Hepatocyte (in vitro differentiated cells): ENCODE results near the gene TFEB. TPM values are rescaled to one million over a fixed set of nuclear protein-coding genes. Genes with fewer than 3 reads are reported as not detected.

Experiments
- DNase-seq: peaks from one replicate; pipeline ENCODE4 v3.0.0-alpha.2; 2016; ENCODE audit warnings: low spot score
- H2AFZ ChIP-seq: fragments of 200-600 bp; sonication (generic); 2 replicates; pipeline ENCODE4 v1.6.0; 2016; ENCODE audit warnings: antibody characterized with exemption, mild to moderate bottlenecking
- H3K27ac ChIP-seq: fragments of 200-600 bp; sonication (generic); 2 replicates; pipeline ENCODE4 v1.5.1; 2016; ENCODE audit warnings: mild to moderate bottlenecking
- H3K27me3 ChIP-seq: fragments of 200-600 bp; sonication (generic); 2 replicates; pipeline ENCODE4 v1.6.1; 2016
- H3K36me3 ChIP-seq: fragments of 200-600 bp; sonication (generic); replicated peaks from 2 replicates; pipeline ENCODE4 v1.5.1; 2016; ENCODE audit warnings: low read depth; ENCODE audit not compliant: insufficient read depth
- H3K4me1 ChIP-seq: fragments of 200-600 bp; sonication (generic); 2 replicates; pipeline ENCODE4 v1.5.1; 2016; ENCODE audit warnings: mild to moderate bottlenecking, moderate library complexity; ENCODE audit not compliant: insufficient read depth
- H3K4me2 ChIP-seq: fragments of 200-600 bp; sonication (generic); 2 replicates; pipeline ENCODE4 v1.6.0; 2016
- H3K4me3 ChIP-seq: fragments of 200-600 bp; sonication (generic); 2 replicates; pipeline ENCODE4 v1.5.1; 2016; ENCODE audit warnings: mild to moderate bottlenecking
- H3K79me2 ChIP-seq: fragments of 200-600 bp; sonication (generic); 2 replicates; pipeline ENCODE4 v1.6.0; 2017; ENCODE audit warnings: mild to moderate bottlenecking
- H3K9me2 ChIP-seq: fragments of 200-600 bp; sonication (generic); replicated peaks from 2 replicates; pipeline ENCODE4 v1.6.0; 2017; ENCODE audit warnings: mild to moderate bottlenecking; ENCODE audit not compliant: insufficient read depth
- H3K9me3 ChIP-seq: fragments of 200-600 bp; sonication (generic); 2 replicates; pipeline ENCODE4 v1.5.1; 2016; ENCODE audit warnings: low read depth, mild to moderate bottlenecking
- H4K20me1 ChIP-seq: fragments of 200-600 bp; sonication (generic); 2 replicates; pipeline ENCODE4 v1.6.0; 2016; ENCODE audit warnings: mild to moderate bottlenecking; ENCODE audit not compliant: insufficient read depth, poor library complexity, severe bottlenecking
- CTCF ChIP-seq: fragments of 200-600 bp; sonication (generic); IDR thresholded peaks from 2 replicates; pipeline ENCODE4 v1.5.1; 2016; ENCODE audit warnings: antibody characterized with exemption, mild to moderate bottlenecking; ENCODE audit not compliant: poor library complexity
- EZH2 ChIP-seq: fragments of 200-600 bp; sonication (generic); IDR thresholded peaks from 2 replicates; pipeline ENCODE4 v1.6.1; 2016; ENCODE audit warnings: antibody characterized with exemption, mild to moderate bottlenecking, borderline replicate concordance
- EZH2phosphoT487 ChIP-seq: fragments of 200-600 bp; sonication (generic); IDR thresholded peaks from one replicate; pipeline ENCODE4 v1.6.1; 2018; ENCODE audit warnings: antibody characterized with exemption, mild to moderate bottlenecking, low read depth, moderate library complexity; ENCODE audit not compliant: unreplicated experiment, severe bottlenecking
- WGBS: methylation state at CpG from one replicate; pipeline ENCODE4 v1.1.6; 2016; ENCODE audit warnings: low lambda C conversion rate; ENCODE audit errors: missing lambda C conversion rate; 5-methylcytosine and 5-hydroxymethylcytosine counted together
- polyA plus RNA-seq: library from polyadenylated mRNA; unstranded; fragments of >200 nt; fragmentation: Nextera tagmentation; extraction: Ambion mirVana; gene quantifications from 2 replicates; pipeline ENCODE4 v1.2.1, GENCODE V29; 2016
- total RNA-seq: library from RNA; depleted of rRNA; stranded (reverse); fragments of >200 nt; gene quantifications from 2 replicates; pipeline ENCODE4 v1.2.3, GENCODE V29; 2014

Gene TFEB
- total and polyA plus RNA-seq, 2 experiments from 2014 or later, result 14.2 to 32.7 TPM

- Histone ChIP-seq H3K4me2 (no peak overlapping the region), H3K27me3 (no peaks in the 10 kb centered on the region), H3K36me3 (no peaks in the 10 kb centered on the region), H3K9me2 (no peaks in the 10 kb centered on the region), H3K27ac (no peak overlapping the region), H3K4me1 (peaks cover 8% of the 10 kb centered on the region), H3K9me3 (no peaks in the 10 kb centered on the region), H2AFZ (no peak overlapping the region), H3K4me3 (no peak overlapping the region), H3K79me2 (peaks cover 11% of the 10 kb centered on the region), H4K20me1 (no peaks in the 10 kb centered on the region)
- WGBS, result 94% methylated on average over 3 of the region's 3 CpGs
- no peak for DNase-seq
- TF ChIP-seq EZH2phosphoT487 (no peak), CTCF (no peak)
These were observed 39.4 kb upstream of the TFEB start for GRCh38 chr6:41774841-41775240.

GRCh38 chr6:41771058-41771983 is 35.9 kb upstream of the TFEB start:
- H3K9me3 ChIP-seq, result no peaks in the 10 kb centered on the region
- DNase-seq, result no peak
- no peaks in the 10 kb centered on the region for H3K36me3 ChIP-seq
- no peaks in the 10 kb centered on the region for H3K27me3 ChIP-seq
- no peaks in the 10 kb centered on the region for H3K9me2 ChIP-seq
- no peaks in the 10 kb centered on the region for H3K79me2 ChIP-seq
- H2AFZ ChIP-seq, result no peak overlapping the region
- TF ChIP-seq CTCF (no peak), EZH2phosphoT487 (no peak), EZH2 (no peak)
- H3K4me2 ChIP-seq, result no peak overlapping the region
- no peaks in the 10 kb centered on the region for H4K20me1 ChIP-seq
- H3K27ac ChIP-seq, result no peak overlapping the region
- WGBS, result 96% methylated on average over 29 of the region's 29 CpGs
- H3K4me3 ChIP-seq, result no peak overlapping the region
- peaks cover 27% of the 10 kb centered on the region for H3K4me1 ChIP-seq

GRCh38 chr6:41770381-41771057 is 35.1 kb upstream of the TFEB start:
- Histone ChIP-seq H3K79me2 (no peaks in the 10 kb centered on the region), H3K36me3 (no peaks in the 10 kb centered on the region), H3K27ac (no peak overlapping the region), H3K27me3 (no peaks in the 10 kb centered on the region), H2AFZ (no peak overlapping the region), H3K9me2 (no peaks in the 10 kb centered on the region), H3K4me1 (peaks cover 27% of the 10 kb centered on the region), H4K20me1 (no peaks in the 10 kb centered on the region), H3K4me3 (no peak overlapping the region), H3K9me3 (no peaks in the 10 kb centered on the region), H3K4me2 (no peak overlapping the region)
- WGBS, result 97% methylated on average over 25 of the region's 30 CpGs
- DNase-seq, result no peak
- TF ChIP-seq EZH2phosphoT487, result no peak
- TF ChIP-seq CTCF, result no peak
- TF ChIP-seq EZH2, result no peak
